B cell (primary cell): ENCODE results near the gene LSM7. TPM values are rescaled to one million over a fixed set of nuclear protein-coding genes. Genes with fewer than 3 reads are reported as not detected.

Experiments
- ATAC-seq: fragments of 200-7000 bp; cut with Tn5 transposase; one replicate; pipeline ENCODE4 v1.10.0; 2021; ENCODE audit warnings: low read depth, mild to moderate bottlenecking, moderate number of reproducible peaks, moderate library complexity
- CTCF ChIA-PET: fragments of 350-600 bp; sonication (Branson Sonifier 250); formaldehyde crosslinking; loops from one replicate; lab custom pipeline; 2021; ENCODE audit warnings: antibody characterized with exemption, inconsistent platforms; lab: Charles Lee
- POLR2A ChIA-PET: fragments of 350-600 bp; sonication (Branson Sonifier 250); formaldehyde crosslinking; loops from one replicate; lab custom pipeline; 2021; ENCODE audit warnings: antibody characterized with exemption; lab: Charles Lee
- DNase-seq: peaks from one replicate; pipeline ENCODE4 v3.0.0; 2013
- H2AFZ ChIP-seq: 2 replicates; pipeline ENCODE4 v1.6.1; 2012; ENCODE audit warnings: mild to moderate bottlenecking, low read depth, low read length; ENCODE audit not compliant: insufficient read depth, poor library complexity, severe bottlenecking
- H3K27ac ChIP-seq, 2 donors: 1 replicate in 1 of 2; 2 replicates in 1 of 2; pipeline ENCODE4 v1.5.1; 2012 to 2013; ENCODE audit warnings: low read length in 2 of 2, mild to moderate bottlenecking in 2 of 2, moderate library complexity in 1 of 2
- H3K27me3 ChIP-seq, 4 experiments: fragments of 200-600 bp in 1 of 4; sonication (generic) in 1 of 4; replicated peaks in 1 of 4; 1 replicate in 2 of 4; 2 replicates in 2 of 4; pipeline versions ENCODE4 v1.6.1 to v1.7.0; 2013 to 2016; ENCODE audit warnings: low read length in 3 of 4, mild to moderate bottlenecking in 2 of 4, mixed read lengths in 1 of 4, moderate library complexity in 1 of 4; ENCODE audit not compliant: insufficient read depth in 4 of 4, control insufficient read depth in 3 of 4; ENCODE audit errors: control extremely low read depth in 1 of 4
- H3K36me3 ChIP-seq, 2 experiments: replicated peaks in 1 of 2; 1 replicate in 1 of 2; 2 replicates in 1 of 2; pipeline versions ENCODE4 v1.6.1 to v1.7.1; 2013; ENCODE audit warnings: low read length in 1 of 2; ENCODE audit not compliant: insufficient read depth in 2 of 2, control insufficient read depth in 1 of 2; ENCODE audit errors: control extremely low read depth in 1 of 2, extremely low read depth in 1 of 2
- H3K4me1 ChIP-seq, 2 donors: fragments of 200-600 bp in 1 of 2; sonication (generic) in 1 of 2; 1 replicate in 1 of 2; 2 replicates in 1 of 2; pipeline versions ENCODE4 v1.5.1 to v1.6.1; 2013 to 2017; ENCODE audit warnings: low read length in 2 of 2; ENCODE audit not compliant: control insufficient read depth in 2 of 2, insufficient read depth in 2 of 2
- H3K4me2 ChIP-seq: replicated peaks from 2 replicates; pipeline ENCODE3; 2012; ENCODE audit warnings: mild to moderate bottlenecking, low read depth, low read length; ENCODE audit not compliant: poor library complexity, severe bottlenecking
- H3K4me3 ChIP-seq, 5 experiments: fragments of 200-600 bp in 1 of 5; sonication (generic) in 1 of 5; 1 replicate in 3 of 5; 2 replicates in 2 of 5; pipeline versions ENCODE4 v1.5.1 to v1.7.0; 2011 to 2016; ENCODE audit warnings: low read length in 4 of 5, mild to moderate bottlenecking in 4 of 5, low read depth in 2 of 5, control low read depth in 1 of 5, moderate library complexity in 1 of 5; ENCODE audit not compliant: insufficient read depth in 1 of 5; ENCODE audit errors: control extremely low read depth in 1 of 5, extremely low read depth in 1 of 5
- H3K79me2 ChIP-seq: fragments of 200-600 bp; sonication (generic); one replicate; pipeline ENCODE4 v1.6.0; 2016; ENCODE audit warnings: low read length; ENCODE audit not compliant: control insufficient read depth, insufficient read depth
- H3K9ac ChIP-seq: fragments of 200-600 bp; sonication (generic); 2 replicates; pipeline ENCODE4 v1.6.1; 2017; ENCODE audit warnings: mild to moderate bottlenecking, low read length, moderate library complexity
- H3K9me3 ChIP-seq, 3 donors: one replicate each; pipeline versions ENCODE4 v1.6.1 to v1.7.1; 2013; ENCODE audit warnings: low read length in 2 of 3; ENCODE audit not compliant: control insufficient read depth in 2 of 3, insufficient read depth in 1 of 3; ENCODE audit errors: control extremely low read depth in 1 of 3
- H4K20me1 ChIP-seq: 2 replicates; pipeline ENCODE4 v1.6.0; 2012; ENCODE audit warnings: mild to moderate bottlenecking, low read length; ENCODE audit not compliant: insufficient read depth, control insufficient read depth, poor library complexity, severe bottlenecking
- H3K27ac Mint-ChIP-seq: one replicate; pipeline ENCODE4 v1.8.0; 2021; ENCODE audit warnings: mixed read lengths
- H3K27me3 Mint-ChIP-seq: one replicate; pipeline ENCODE4 v1.8.0; 2021; ENCODE audit warnings: mixed read lengths
- H3K4me1 Mint-ChIP-seq: one replicate; pipeline ENCODE4 v1.8.0; 2021; ENCODE audit warnings: mixed read lengths
- H3K4me3 Mint-ChIP-seq: one replicate; pipeline ENCODE4 v1.8.0; 2021; ENCODE audit warnings: mixed read lengths
- H3K9me3 Mint-ChIP-seq: one replicate; pipeline ENCODE4 v1.8.0; 2022; ENCODE audit warnings: mixed read lengths; ENCODE audit not compliant: insufficient read depth
- EZH2 ChIP-seq: IDR thresholded peaks from 2 replicates; pipeline ENCODE4 v1.6.1; 2012; ENCODE audit warnings: borderline replicate concordance, low read depth, mild to moderate bottlenecking, moderate library complexity, low read length; ENCODE audit not compliant: insufficient read depth, poor library complexity, severe bottlenecking
- WGBS: methylation state at CpG from one replicate; pipeline ENCODE4 v1.1.5; 2013; ENCODE audit warnings: missing lambda C conversion rate; ENCODE audit not compliant: insufficient coverage; 5-methylcytosine and 5-hydroxymethylcytosine counted together
- intact Hi-C: fragments of 100-400 bp; cut with micrococcal nuclease; formaldehyde crosslinking; loops from one replicate; pipeline ENCODE4 v1.10.0; 2022
- polyA plus RNA-seq: library from polyadenylated mRNA; depleted of rRNA; stranded (reverse); fragments of >200 nt; gene quantifications from 2 replicates; pipeline ENCODE4 v1.2.3, GENCODE V29; 2012
- total RNA-seq, 2 donors: library from RNA; stranded (reverse); fragments of 120-200 nt in 1 of 2; gene quantifications; 1 replicate in 1 of 2; 2 replicates in 1 of 2; pipeline versions ENCODE4 v1.2.3 to v1.2.4, GENCODE V29; 2013 to 2022
- TF ChIP-seq, protein P1 (sequence below): fragments of 200-600 bp; IDR thresholded peaks from one replicate; pipeline ENCODE4 v1.8.0; 2022; ENCODE audit warnings: antibody characterized with exemption, mild to moderate bottlenecking

Gene LSM7
- total and polyA plus RNA-seq, 2 donors (not counting 1 experiment from before 2014, with no cell fraction given), result 201 to 820 TPM

DNA sequence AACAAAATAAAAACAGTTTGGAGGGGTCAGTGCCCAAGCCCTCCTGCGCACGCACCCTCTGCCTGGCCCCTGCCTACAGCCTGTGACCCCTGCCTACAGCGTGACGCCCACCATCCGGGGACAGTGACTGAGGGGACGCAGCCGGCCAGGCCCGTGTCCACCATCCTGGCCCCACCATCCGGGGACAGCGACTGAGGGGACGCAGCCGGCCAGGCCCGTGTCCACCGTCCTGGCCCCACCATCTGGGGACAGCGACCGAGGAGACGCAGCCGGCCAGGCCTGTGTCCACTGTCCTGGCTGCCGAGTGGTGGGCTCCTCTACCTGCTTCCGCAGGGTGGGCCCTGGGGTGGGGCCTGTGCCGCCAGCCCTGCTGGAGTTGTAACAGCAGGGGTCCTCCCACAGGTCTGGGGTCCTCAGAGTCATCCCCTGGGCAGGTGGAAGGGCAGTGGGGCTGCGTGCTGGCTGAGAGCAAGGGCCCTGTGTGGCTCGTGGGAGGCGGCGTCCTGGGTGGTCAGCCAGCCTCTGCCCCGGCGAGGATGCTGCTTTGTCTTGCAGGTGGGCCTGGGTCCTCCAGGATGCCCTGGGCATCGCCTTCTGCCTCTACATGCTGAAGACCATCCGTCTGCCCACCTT lies 14.4 kb upstream of the LSM7 start:
- no peak overlapping the region for H3K4me3 Mint-ChIP-seq
- Histone ChIP-seq H3K4me3 (no peak overlapping the region), H3K9me3 (no peaks in the 10 kb centered on the region), H3K27me3 (no peaks in the 10 kb centered on the region), H3K27ac (no peak overlapping the region), H4K20me1 (peaks cover 30% of the 10 kb centered on the region), H3K4me2 (no peak overlapping the region), H3K36me3 (peaks cover 0 to 61% of the 10 kb centered on the region in 2 experiments), H3K4me1 (no peaks in the 10 kb centered on the region), H3K9ac (no peak overlapping the region), H3K79me2 (peaks cover 5% of the 10 kb centered on the region), H2AFZ (no peak overlapping the region)
- intact Hi-C loops, result no loop called here
- POLR2A ChIA-PET, result no interaction called here
- TF ChIP-seq EZH2, result no peak
- TF ChIP-seq, protein P1, sequence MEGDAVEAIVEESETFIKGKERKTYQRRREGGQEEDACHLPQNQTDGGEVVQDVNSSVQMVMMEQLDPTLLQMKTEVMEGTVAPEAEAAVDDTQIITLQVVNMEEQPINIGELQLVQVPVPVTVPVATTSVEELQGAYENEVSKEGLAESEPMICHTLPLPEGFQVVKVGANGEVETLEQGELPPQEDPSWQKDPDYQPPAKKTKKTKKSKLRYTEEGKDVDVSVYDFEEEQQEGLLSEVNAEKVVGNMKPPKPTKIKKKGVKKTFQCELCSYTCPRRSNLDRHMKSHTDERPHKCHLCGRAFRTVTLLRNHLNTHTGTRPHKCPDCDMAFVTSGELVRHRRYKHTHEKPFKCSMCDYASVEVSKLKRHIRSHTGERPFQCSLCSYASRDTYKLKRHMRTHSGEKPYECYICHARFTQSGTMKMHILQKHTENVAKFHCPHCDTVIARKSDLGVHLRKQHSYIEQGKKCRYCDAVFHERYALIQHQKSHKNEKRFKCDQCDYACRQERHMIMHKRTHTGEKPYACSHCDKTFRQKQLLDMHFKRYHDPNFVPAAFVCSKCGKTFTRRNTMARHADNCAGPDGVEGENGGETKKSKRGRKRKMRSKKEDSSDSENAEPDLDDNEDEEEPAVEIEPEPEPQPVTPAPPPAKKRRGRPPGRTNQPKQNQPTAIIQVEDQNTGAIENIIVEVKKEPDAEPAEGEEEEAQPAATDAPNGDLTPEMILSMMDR, result no peak
- WGBS, result 98% methylated on average over 29 of the region's 29 CpGs
- no peaks in the 10 kb centered on the region for H3K9me3 Mint-ChIP-seq
- no peaks in the 10 kb centered on the region for H3K27me3 Mint-ChIP-seq
- DNase-seq, result no peak
- no peak for ATAC-seq
- H3K4me1 Mint-ChIP-seq, result no peaks in the 10 kb centered on the region
- H3K27ac Mint-ChIP-seq, result no peak overlapping the region
- CTCF ChIA-PET, result no interaction called here

DNA sequence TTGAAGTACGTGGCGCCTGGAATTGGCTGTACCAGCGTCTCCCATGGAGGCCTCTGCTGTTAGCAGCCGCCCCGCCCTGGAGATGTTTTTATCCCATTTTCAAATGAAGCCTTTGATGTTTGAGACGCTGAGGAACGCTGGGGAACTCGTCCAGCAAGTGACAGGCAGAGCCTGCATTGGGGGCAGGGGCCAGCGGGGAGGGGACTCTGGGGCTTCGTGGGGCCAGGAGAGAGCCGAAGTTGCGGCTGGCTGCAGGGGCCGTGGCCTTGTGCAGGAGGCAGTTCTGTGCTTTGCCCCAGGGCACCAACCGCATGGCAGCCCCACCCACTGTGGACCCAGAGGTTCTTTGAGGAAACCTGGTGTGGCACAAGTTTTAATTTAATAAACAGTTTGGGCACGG lies 13.6 kb upstream of the LSM7 start:
- H2AFZ ChIP-seq, result no peak overlapping the region
- H3K27me3 ChIP-seq, result no peaks in the 10 kb centered on the region
- no peak overlapping the region for H3K4me3 ChIP-seq
- H3K4me1 Mint-ChIP-seq, result peaks cover 2% of the 10 kb centered on the region
- intact Hi-C loops, result no loop called here
- ChIA-PET CTCF (no interaction called here), POLR2A (no interaction called here)
- no peak overlapping the region for H3K9ac ChIP-seq
- no peak overlapping the region for H3K27ac Mint-ChIP-seq
- WGBS, result 84% methylated on average over 14 of the region's 15 CpGs
- no peak for DNase-seq
- no peaks in the 10 kb centered on the region for H3K27me3 Mint-ChIP-seq
- H3K9me3 Mint-ChIP-seq, result no peaks in the 10 kb centered on the region
- no peak for ATAC-seq
- H3K36me3 ChIP-seq, result peaks cover 0 to 68% of the 10 kb centered on the region in 2 experiments
- H3K4me2 ChIP-seq, result no peak overlapping the region
- H3K4me3 Mint-ChIP-seq, result no peak overlapping the region
- peaks cover 38% of the 10 kb centered on the region for H4K20me1 ChIP-seq
- no peak for TF ChIP-seq EZH2
- TF ChIP-seq, protein P1, result no peak
- peaks cover 12% of the 10 kb centered on the region for H3K79me2 ChIP-seq
- no peak overlapping the region for H3K27ac ChIP-seq
- H3K9me3 ChIP-seq, result no peaks in the 10 kb centered on the region
- no peaks in the 10 kb centered on the region for H3K4me1 ChIP-seq
